GM23338 (cell line): Measurements from ENCODE around the gene INCA1. TPM values are rescaled to one million over a fixed set of nuclear protein-coding genes. Genes with fewer than 3 reads are reported as not detected.

Source experiments
- ATAC-seq: fragments of 200-7000 bp; cut with Tn5 transposase; 3 replicates; pipeline ENCODE4 v1.9.1; 2020
- DNase-seq: peaks from one replicate; pipeline ENCODE4 v3.0.0-alpha.2; 2015; ENCODE audit warnings: low spot score
- H2AFZ ChIP-seq: fragments of 200-600 bp; sonication (generic); 2 replicates; pipeline ENCODE4 v1.8.0; 2016; ENCODE audit warnings: antibody characterized with exemption, mild to moderate bottlenecking, moderate library complexity
- H3F3A ChIP-seq: fragments of 200-600 bp; sonication (generic); replicated peaks from 2 replicates; pipeline ENCODE4 v1.8.0; 2017; ENCODE audit warnings: antibody characterized with exemption, mixed run types, low read depth
- H3K27ac ChIP-seq: fragments of 200-600 bp; sonication (generic); 2 replicates; pipeline ENCODE4 v1.6.1; 2016; ENCODE audit warnings: low read depth
- H3K27me3 ChIP-seq: fragments of 200-600 bp; sonication (generic); 2 replicates; pipeline ENCODE4 v1.8.0; 2016; ENCODE audit warnings: mild to moderate bottlenecking, mixed run types, moderate library complexity; ENCODE audit not compliant: insufficient read depth
- H3K36me3 ChIP-seq: fragments of 200-600 bp; sonication (generic); 2 replicates; pipeline ENCODE4 v1.8.0; 2016; ENCODE audit warnings: mild to moderate bottlenecking; ENCODE audit not compliant: insufficient read depth
- H3K4me1 ChIP-seq: fragments of 200-600 bp; sonication (generic); 2 replicates; pipeline ENCODE4 v1.8.0; 2016; ENCODE audit warnings: mild to moderate bottlenecking, moderate library complexity; ENCODE audit not compliant: insufficient read depth
- H3K4me2 ChIP-seq: fragments of 200-600 bp; sonication (generic); 2 replicates; pipeline ENCODE4 v1.7.1; 2017; ENCODE audit warnings: mixed run types
- H3K4me3 ChIP-seq: fragments of 200-600 bp; sonication (generic); 2 replicates; pipeline ENCODE4 v1.6.1; 2016; ENCODE audit warnings: mixed run types
- H3K79me2 ChIP-seq: fragments of 200-600 bp; sonication (generic); replicated peaks from 2 replicates; pipeline ENCODE4 v1.8.0; 2017; ENCODE audit warnings: mild to moderate bottlenecking; ENCODE audit not compliant: insufficient read depth
- H3K9me2 ChIP-seq: fragments of 200-600 bp; sonication (generic); 2 replicates; pipeline ENCODE4 v1.8.0; 2017; ENCODE audit not compliant: insufficient read depth
- H4K20me1 ChIP-seq: fragments of 200-600 bp; sonication (generic); replicated peaks from 2 replicates; pipeline ENCODE4 v1.8.0; 2017; ENCODE audit warnings: mild to moderate bottlenecking; ENCODE audit not compliant: insufficient read depth
- H3K27ac Mint-ChIP-seq: 2 replicates; pipeline ENCODE4 v1.8.0; 2020; ENCODE audit warnings: inconsistent platforms, mild to moderate bottlenecking, moderate library complexity, mixed read lengths
- H3K27me3 Mint-ChIP-seq: 3 replicates; pipeline ENCODE4 v1.8.0; 2022; ENCODE audit warnings: low read depth, mild to moderate bottlenecking, moderate library complexity, mixed read lengths, inconsistent platforms; ENCODE audit not compliant: insufficient read depth, poor library complexity
- H3K36me3 Mint-ChIP-seq: 3 replicates; pipeline ENCODE4 v1.8.0; 2021; ENCODE audit warnings: low read depth, mild to moderate bottlenecking, inconsistent platforms, moderate library complexity, mixed read lengths
- H3K4me1 Mint-ChIP-seq: 3 replicates; pipeline ENCODE4 v1.8.0; 2020; ENCODE audit warnings: mild to moderate bottlenecking, inconsistent platforms, mixed read lengths
- H3K4me3 Mint-ChIP-seq: 3 replicates; pipeline ENCODE4 v1.8.0; 2021; ENCODE audit warnings: moderate library complexity, mild to moderate bottlenecking, inconsistent platforms, mixed read lengths
- H3K9me3 Mint-ChIP-seq: 3 replicates; pipeline ENCODE4 v1.8.0; 2020; ENCODE audit warnings: moderate library complexity, mild to moderate bottlenecking, inconsistent platforms, mixed read lengths
- CREB1 ChIP-seq: fragments of 250-450 bp; sonication (Bioruptor Pico); IDR thresholded peaks from 2 replicates; pipeline ENCODE4 v1.5.0; 2020; ENCODE audit warnings: low read depth, mild to moderate bottlenecking, moderate library complexity
- JUNB ChIP-seq: IDR thresholded peaks from one replicate; pipeline ENCODE4 v1.6.1; 2016; ENCODE audit warnings: antibody characterized with exemption; ENCODE audit not compliant: unreplicated experiment
- NANOG ChIP-seq: IDR thresholded peaks from 2 replicates; pipeline ENCODE4 v1.6.1; 2016; ENCODE audit warnings: antibody characterized with exemption, borderline replicate concordance
- POLR2AphosphoS5 ChIP-seq: IDR thresholded peaks from 2 replicates; pipeline ENCODE4 v1.6.1; 2016; ENCODE audit warnings: antibody characterized with exemption, low read depth
- polyA plus RNA-seq: library from polyadenylated mRNA; unstranded; fragments of >200 nt; fragmentation: Nextera tagmentation; extraction: Ambion mirVana; gene quantifications from 2 replicates; pipeline ENCODE4 v1.2.1, GENCODE V29; 2016
- total RNA-seq: library from RNA; depleted of rRNA; stranded (reverse); fragments of >200 nt; shearing (Covaris generic); gene quantifications from 2 replicates; pipeline ENCODE4 v1.2.3, GENCODE V29; 2014
- TF ChIP-seq, protein P1 (sequence below): IDR thresholded peaks from 2 replicates; pipeline ENCODE4 v1.6.1; 2016; ENCODE audit warnings: antibody characterized with exemption
- TF ChIP-seq, protein P2 (sequence below): fragments of 250-450 bp; sonication (Bioruptor Pico); IDR thresholded peaks from 2 replicates; pipeline ENCODE4 v1.5.0; 2020; ENCODE audit warnings: mild to moderate bottlenecking, moderate library complexity
- TF ChIP-seq, protein P3 (sequence below): IDR thresholded peaks from one replicate; pipeline ENCODE4 v1.6.1; 2018; ENCODE audit warnings: antibody characterized with exemption; ENCODE audit not compliant: unreplicated experiment

The INCA1 gene
- total and polyA plus RNA-seq, 2 experiments from 2014 or later: 1.3 TPM; not detected in 1

DNA sequence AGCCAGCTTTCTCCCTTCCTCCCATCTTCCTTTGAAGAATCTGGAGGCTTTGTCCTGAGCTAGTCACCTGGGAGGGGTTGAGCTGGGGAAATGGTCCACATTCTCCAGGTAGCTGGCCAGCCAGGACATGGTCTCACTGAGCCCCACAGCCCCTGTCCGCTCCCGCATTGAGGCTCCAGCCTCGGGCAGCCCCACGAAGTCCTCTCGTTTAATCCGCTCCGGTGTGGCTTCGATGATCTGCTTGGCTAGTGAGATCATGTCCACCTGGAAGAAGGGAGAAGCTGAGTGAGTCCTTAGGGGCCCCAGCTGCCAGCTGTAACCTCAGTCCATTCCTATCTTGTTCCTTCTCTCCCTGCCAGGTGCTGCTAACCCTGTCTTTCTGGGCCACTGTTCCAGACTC lies 27.0 kb downstream of the INCA1 start (continued):
- TF ChIP-seq, protein P1, sequence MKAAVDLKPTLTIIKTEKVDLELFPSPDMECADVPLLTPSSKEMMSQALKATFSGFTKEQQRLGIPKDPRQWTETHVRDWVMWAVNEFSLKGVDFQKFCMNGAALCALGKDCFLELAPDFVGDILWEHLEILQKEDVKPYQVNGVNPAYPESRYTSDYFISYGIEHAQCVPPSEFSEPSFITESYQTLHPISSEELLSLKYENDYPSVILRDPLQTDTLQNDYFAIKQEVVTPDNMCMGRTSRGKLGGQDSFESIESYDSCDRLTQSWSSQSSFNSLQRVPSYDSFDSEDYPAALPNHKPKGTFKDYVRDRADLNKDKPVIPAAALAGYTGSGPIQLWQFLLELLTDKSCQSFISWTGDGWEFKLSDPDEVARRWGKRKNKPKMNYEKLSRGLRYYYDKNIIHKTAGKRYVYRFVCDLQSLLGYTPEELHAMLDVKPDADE: no peak
- no peak for TF ChIP-seq JUNB
- no peak; the same call in 1 of the 2 replicates for TF ChIP-seq POLR2AphosphoS5
- TF ChIP-seq NANOG: no peak

DNA sequence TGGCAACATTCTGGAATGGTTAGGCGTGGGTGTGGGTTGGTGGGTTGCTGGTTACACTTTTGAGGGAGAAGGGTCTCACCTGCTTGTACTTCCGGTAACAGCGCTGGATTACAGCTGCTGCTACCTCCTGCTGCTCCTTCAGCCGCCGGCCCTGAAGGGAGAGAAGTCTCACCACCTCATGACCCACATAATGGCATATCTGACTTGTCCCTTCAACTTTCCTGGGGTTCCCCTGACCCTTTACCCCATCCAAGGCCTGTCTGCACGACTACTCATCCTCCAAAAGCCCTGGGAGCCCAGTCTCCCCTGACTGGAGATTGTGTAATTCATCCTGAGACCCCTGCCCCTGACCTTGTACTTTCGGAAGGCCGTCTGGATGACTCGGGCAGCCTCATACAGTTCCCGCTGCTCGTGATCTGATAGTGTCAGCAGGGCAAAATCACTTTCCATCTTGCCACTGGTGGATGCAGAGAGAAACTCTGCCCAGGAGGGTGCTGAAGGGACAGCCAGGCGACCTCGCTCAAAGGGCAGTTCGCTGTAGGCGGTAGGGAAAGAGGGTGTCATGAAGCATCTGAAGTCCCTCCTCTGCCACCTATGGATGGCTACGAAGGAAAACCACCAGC lies 27.7 kb downstream of the INCA1 start:
- ATAC-seq (no peak), DNase-seq (no peak)
- Mint-ChIP-seq H3K27ac (no peak overlapping the region), H3K4me1 (peaks cover 35% of the 10 kb centered on the region), H3K36me3 (peaks cover 60% of the 10 kb centered on the region), H3K9me3 (peaks cover 16% of the 10 kb centered on the region), H3K27me3 (peaks cover 33% of the 10 kb centered on the region), H3K4me3 (no peak overlapping the region)
- H3K4me2 ChIP-seq: peak overlapping the region; percentile 99
- H3F3A ChIP-seq: peaks cover 19% of the 10 kb centered on the region; the same call in 1 of the 2 replicates
- H3K36me3 ChIP-seq: no peaks in the 10 kb centered on the region; the same call in 1 of the 2 replicates
- peak overlapping the region; percentile 59 for H3K4me3 ChIP-seq
- TF ChIP-seq, protein P1: no peak
- no peak for TF ChIP-seq CREB1 (CRISPR knock-in tag)
- TF ChIP-seq, protein P2, sequence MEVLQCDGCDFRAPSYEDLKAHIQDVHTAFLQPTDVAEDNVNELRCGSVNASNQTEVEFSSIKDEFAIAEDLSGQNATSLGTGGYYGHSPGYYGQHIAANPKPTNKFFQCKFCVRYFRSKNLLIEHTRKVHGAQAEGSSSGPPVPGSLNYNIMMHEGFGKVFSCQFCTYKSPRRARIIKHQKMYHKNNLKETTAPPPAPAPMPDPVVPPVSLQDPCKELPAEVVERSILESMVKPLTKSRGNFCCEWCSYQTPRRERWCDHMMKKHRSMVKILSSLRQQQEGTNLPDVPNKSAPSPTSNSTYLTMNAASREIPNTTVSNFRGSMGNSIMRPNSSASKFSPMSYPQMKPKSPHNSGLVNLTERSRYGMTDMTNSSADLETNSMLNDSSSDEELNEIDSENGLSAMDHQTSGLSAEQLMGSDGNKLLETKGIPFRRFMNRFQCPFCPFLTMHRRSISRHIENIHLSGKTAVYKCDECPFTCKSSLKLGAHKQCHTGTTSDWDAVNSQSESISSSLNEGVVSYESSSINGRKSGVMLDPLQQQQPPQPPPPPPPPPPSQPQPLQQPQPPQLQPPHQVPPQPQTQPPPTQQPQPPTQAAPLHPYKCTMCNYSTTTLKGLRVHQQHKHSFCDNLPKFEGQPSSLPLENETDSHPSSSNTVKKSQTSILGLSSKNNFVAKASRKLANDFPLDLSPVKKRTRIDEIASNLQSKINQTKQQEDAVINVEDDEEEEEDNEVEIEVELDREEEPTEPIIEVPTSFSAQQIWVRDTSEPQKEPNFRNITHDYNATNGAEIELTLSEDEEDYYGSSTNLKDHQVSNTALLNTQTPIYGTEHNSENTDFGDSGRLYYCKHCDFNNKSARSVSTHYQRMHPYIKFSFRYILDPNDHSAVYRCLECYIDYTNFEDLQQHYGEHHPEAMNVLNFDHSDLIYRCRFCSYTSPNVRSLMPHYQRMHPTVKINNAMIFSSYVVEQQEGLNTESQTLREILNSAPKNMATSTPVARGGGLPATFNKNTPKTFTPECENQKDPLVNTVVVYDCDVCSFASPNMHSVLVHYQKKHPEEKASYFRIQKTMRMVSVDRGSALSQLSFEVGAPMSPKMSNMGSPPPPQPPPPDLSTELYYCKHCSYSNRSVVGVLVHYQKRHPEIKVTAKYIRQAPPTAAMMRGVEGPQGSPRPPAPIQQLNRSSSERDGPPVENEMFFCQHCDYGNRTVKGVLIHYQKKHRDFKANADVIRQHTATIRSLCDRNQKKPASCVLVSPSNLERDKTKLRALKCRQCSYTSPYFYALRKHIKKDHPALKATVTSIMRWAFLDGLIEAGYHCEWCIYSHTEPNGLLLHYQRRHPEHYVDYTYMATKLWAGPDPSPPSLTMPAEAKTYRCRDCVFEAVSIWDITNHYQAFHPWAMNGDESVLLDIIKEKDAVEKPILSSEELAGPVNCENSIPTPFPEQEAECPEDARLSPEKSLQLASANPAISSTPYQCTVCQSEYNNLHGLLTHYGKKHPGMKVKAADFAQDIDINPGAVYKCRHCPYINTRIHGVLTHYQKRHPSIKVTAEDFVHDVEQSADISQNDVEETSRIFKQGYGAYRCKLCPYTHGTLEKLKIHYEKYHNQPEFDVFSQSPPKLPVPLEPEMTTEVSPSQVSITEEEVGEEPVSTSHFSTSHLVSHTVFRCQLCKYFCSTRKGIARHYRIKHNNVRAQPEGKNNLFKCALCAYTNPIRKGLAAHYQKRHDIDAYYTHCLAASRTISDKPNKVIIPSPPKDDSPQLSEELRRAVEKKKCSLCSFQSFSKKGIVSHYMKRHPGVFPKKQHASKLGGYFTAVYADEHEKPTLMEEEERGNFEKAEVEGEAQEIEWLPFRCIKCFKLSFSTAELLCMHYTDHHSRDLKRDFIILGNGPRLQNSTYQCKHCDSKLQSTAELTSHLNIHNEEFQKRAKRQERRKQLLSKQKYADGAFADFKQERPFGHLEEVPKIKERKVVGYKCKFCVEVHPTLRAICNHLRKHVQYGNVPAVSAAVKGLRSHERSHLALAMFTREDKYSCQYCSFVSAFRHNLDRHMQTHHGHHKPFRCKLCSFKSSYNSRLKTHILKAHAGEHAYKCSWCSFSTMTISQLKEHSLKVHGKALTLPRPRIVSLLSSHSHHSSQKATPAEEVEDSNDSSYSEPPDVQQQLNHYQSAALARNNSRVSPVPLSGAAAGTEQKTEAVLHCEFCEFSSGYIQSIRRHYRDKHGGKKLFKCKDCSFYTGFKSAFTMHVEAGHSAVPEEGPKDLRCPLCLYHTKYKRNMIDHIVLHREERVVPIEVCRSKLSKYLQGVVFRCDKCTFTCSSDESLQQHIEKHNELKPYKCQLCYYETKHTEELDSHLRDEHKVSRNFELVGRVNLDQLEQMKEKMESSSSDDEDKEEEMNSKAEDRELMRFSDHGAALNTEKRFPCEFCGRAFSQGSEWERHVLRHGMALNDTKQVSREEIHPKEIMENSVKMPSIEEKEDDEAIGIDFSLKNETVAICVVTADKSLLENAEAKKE (CRISPR knock-in tag): no peak
- TF ChIP-seq, protein P3, sequence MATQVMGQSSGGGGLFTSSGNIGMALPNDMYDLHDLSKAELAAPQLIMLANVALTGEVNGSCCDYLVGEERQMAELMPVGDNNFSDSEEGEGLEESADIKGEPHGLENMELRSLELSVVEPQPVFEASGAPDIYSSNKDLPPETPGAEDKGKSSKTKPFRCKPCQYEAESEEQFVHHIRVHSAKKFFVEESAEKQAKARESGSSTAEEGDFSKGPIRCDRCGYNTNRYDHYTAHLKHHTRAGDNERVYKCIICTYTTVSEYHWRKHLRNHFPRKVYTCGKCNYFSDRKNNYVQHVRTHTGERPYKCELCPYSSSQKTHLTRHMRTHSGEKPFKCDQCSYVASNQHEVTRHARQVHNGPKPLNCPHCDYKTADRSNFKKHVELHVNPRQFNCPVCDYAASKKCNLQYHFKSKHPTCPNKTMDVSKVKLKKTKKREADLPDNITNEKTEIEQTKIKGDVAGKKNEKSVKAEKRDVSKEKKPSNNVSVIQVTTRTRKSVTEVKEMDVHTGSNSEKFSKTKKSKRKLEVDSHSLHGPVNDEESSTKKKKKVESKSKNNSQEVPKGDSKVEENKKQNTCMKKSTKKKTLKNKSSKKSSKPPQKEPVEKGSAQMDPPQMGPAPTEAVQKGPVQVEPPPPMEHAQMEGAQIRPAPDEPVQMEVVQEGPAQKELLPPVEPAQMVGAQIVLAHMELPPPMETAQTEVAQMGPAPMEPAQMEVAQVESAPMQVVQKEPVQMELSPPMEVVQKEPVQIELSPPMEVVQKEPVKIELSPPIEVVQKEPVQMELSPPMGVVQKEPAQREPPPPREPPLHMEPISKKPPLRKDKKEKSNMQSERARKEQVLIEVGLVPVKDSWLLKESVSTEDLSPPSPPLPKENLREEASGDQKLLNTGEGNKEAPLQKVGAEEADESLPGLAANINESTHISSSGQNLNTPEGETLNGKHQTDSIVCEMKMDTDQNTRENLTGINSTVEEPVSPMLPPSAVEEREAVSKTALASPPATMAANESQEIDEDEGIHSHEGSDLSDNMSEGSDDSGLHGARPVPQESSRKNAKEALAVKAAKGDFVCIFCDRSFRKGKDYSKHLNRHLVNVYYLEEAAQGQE: no peak
- 0 out of 2 replicates have a peak overlapping the region, but pooled peaks have one; percentile 97 for H3K27ac ChIP-seq
- H3K9me2 ChIP-seq: no peaks in the 10 kb centered on the region
- H3K27me3 ChIP-seq: peaks cover 18% of the 10 kb centered on the region
- peaks cover 26% of the 10 kb centered on the region for H3K4me1 ChIP-seq
- H2AFZ ChIP-seq: no peak overlapping the region
- 0 out of 2 replicates have a peak, but pooled peaks cover 9% of the 10 kb centered on the region for H4K20me1 ChIP-seq
- peaks cover 32% of the 10 kb centered on the region for H3K79me2 ChIP-seq
